Measurements from ENCODE around the gene NFIX. TPM values are rescaled to one million over a fixed set of nuclear protein-coding genes. Genes with fewer than 3 reads are reported as not detected.

The NFIX gene
- total and polyA plus RNA-seq, 2 donors = 83.5 to 88.6 TPM

DNA sequence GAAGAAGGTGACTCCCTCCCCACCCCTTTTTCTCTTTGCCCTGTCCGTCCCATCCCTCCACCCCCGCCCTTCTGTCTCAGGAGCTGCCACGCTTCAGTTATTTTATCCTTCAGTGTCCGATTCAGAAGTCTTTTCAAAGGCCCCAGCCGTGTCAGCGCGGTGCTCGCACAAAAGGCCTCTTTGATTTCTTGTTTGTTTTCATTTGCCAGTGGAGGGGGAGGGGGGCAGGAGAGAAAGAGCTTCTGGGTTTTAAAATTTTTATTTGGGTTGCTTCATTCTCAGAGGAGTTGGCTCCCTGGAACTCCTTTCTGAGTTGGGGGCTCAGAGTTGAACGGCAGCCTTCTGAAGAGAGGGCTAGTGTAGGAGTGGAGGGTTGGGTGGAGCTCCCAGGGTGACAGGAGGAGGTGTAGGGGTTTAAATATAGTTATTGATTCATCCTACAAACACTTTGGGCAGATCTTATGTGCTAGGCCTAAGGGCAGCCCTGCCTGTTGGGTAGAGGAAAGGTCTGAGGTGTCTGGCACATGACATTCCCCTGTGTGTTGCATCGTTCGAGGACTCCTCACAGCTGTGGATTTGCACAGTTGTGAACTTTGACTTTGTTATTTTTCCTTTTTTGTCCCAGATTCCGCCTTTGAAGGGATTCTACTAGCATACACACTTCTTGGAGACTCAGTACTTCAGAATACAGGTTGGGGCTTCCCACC lies 36.8 kb downstream of the NFIX start:
- Histone ChIP-seq H3K36me3 (ENCODE audit: insufficient read depth) (no peaks in the 10 kb centered on the region), H3K4me1 (ENCODE audit: insufficient read depth) (no peaks in the 10 kb centered on the region), H3K4me3 (ENCODE audit: low read depth, low read length) (no peak overlapping the region), H3K27ac (ENCODE audit: low read depth) (no peak overlapping the region)
- 46% methylated on average over 12 of the region's 12 CpGs for WGBS
- no peak for DNase-seq (ENCODE audit: extremely low spot score)

DNA sequence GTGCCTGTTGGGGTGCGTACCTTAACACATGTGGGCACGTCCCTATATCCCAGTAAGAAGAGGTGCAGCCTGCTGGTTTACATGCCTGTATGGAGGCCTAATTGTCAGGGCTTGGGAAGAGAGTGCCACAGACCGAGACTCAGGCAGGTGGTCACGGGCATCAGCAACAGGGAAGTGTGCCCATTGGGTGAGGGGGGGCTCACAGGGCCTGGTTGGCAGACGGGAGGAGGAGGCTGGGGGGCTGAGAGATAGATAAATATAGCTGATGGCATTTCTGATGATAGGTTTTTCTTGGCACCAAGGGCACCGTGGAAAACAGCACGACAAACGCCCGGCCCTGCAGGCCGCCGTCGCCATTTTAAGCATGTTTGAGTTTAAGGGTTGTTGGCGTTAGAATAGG lies 37.6 kb downstream of the NFIX start:
- no peak overlapping the region for H3K27ac ChIP-seq (ENCODE audit: low read depth)
- no peaks in the 10 kb centered on the region for H3K4me1 ChIP-seq (ENCODE audit: insufficient read depth)
- H3K36me3 ChIP-seq (ENCODE audit: insufficient read depth) = no peaks in the 10 kb centered on the region
- WGBS = 81% methylated on average over 13 of the region's 13 CpGs
- H3K4me3 ChIP-seq (ENCODE audit: low read depth, low read length) = no peak overlapping the region
- DNase-seq (ENCODE audit: extremely low spot score) = no peak

DNA sequence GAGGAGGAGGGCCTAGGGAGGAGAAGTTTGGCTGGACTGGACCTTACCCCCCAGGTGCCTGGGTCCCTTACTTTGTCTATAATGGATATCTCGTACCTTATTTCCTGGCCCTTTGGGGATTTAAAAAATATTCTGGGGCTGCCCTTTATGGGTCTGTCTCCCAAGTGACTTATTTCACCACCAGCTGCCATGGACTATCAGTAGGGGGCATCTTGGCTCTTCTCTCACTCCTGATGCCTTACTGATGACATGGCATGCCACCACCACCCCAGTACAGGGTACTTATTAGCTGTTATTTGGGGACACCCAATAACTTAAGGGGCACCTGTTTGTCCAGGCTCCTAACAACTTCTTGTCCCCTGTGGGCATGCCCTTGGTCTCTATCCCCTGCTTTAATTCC lies 38.0 kb downstream of the NFIX start:
- 84% methylated on average over 1 of the region's 1 CpG for WGBS
- DNase-seq (ENCODE audit: extremely low spot score) = no peak
- H3K27ac ChIP-seq (ENCODE audit: low read depth) = no peak overlapping the region
- H3K4me3 ChIP-seq (ENCODE audit: low read depth, low read length) = no peak overlapping the region
- no peaks in the 10 kb centered on the region for H3K36me3 ChIP-seq (ENCODE audit: insufficient read depth)
- no peaks in the 10 kb centered on the region for H3K4me1 ChIP-seq (ENCODE audit: insufficient read depth)

DNA sequence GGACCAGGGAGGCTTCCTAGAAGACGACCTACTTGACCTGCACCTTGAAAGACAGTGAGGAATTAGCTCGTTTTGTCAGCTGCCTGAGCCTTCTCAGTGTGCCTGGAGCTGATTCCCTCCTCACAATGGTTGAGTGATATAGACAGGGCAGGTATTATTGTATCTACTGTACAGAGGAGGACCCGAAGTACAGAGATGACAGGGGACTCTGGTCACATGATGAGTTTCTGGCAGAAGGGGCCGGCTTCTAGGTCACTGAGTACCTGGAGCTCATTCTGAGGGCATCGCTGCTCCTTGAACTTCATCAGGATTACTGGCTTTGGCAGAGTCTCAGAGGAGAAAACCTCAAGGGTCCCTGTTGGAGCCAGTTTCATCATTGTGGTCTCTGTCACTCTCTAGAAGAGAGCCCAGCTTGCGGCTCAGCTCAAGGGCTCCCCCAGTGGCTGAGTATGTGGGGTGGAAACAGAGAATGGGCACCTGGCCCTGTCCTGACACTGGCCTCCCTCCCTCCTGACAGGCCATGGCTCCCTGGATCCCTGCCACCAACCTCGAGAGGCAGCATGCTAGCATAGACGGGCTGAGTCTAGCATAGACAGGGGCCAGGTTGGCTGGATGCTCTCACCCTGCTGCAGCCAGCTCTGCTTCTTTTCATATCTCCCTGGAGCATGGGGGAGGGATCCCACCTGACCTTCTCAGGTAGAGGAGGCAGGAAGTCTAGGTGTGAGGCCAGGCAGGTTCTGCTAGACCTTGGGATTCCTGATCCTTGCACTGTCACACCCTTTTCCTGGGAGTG lies 38.7 kb downstream of the NFIX start:
- H3K4me3 ChIP-seq (ENCODE audit: low read depth, low read length) = no peak overlapping the region
- no peaks in the 10 kb centered on the region for H3K36me3 ChIP-seq (ENCODE audit: insufficient read depth)
- no peaks in the 10 kb centered on the region for H3K4me1 ChIP-seq (ENCODE audit: insufficient read depth)
- DNase-seq (ENCODE audit: extremely low spot score) = no peak
- H3K27ac ChIP-seq (ENCODE audit: low read depth) = peak overlapping the region; percentile 4
- 48% methylated on average over 8 of the region's 8 CpGs for WGBS

DNA sequence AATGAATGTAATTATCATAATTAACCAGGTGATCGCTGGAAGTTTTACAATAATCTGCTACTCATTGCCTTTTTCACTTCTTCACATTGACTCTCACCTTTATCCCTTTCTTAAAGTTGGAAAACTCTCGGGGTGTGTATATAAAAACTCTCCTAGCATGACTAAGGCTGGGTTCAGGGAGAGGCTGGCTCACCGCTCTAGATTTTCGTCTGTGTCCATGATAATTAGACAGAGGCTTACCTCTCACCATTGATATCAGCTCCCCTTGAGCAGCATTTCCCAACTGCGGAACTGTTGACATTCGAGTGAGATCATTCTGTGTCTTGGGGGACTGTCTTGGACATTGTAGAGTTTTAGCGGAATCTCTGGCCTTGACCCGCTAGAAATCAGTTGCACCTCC lies 39.4 kb downstream of the NFIX start:
- WGBS = 72% methylated on average over 8 of the region's 8 CpGs
- Histone ChIP-seq H3K4me1 (ENCODE audit: insufficient read depth) (no peaks in the 10 kb centered on the region), H3K27ac (ENCODE audit: low read depth) (peak overlapping the region; percentile 4), H3K4me3 (ENCODE audit: low read depth, low read length) (no peak overlapping the region), H3K36me3 (ENCODE audit: insufficient read depth) (no peaks in the 10 kb centered on the region)
- no peak for DNase-seq (ENCODE audit: extremely low spot score)

DNA sequence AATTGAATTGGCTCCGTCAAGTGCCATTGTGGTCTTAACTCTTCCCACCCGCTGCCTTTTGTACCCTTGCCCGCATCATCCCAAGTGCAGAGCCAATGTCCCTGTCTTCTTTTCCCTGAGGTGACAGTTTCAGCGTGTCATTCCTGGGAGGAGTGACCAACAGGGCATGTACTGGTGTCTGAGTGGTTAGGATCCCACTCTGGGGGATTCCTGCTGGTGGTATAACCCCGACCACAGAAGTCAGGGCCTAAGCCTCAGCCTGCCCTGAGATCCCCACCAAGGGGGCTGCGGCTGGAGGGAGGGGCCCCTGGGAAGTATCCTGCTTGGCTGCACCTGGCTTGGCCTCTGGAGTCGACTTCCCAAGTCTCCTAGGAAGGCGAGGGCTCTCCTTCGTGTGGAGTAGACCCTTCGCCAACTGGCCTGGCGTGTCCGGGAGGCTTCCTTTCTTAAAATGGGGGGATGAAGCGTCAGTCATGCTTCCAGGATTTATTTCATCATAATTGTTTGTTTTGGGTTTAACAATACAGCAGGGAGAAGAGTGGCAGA lies 40.6 kb downstream of the NFIX start:
- no peak for DNase-seq (ENCODE audit: extremely low spot score)
- WGBS = 79% methylated on average over 13 of the region's 13 CpGs
- Histone ChIP-seq H3K27ac (ENCODE audit: low read depth) (peak overlapping the region; percentile 55), H3K36me3 (ENCODE audit: insufficient read depth) (no peaks in the 10 kb centered on the region), H3K4me1 (ENCODE audit: insufficient read depth) (no peaks in the 10 kb centered on the region), H3K4me3 (ENCODE audit: low read depth, low read length) (no peak overlapping the region)

DNA sequence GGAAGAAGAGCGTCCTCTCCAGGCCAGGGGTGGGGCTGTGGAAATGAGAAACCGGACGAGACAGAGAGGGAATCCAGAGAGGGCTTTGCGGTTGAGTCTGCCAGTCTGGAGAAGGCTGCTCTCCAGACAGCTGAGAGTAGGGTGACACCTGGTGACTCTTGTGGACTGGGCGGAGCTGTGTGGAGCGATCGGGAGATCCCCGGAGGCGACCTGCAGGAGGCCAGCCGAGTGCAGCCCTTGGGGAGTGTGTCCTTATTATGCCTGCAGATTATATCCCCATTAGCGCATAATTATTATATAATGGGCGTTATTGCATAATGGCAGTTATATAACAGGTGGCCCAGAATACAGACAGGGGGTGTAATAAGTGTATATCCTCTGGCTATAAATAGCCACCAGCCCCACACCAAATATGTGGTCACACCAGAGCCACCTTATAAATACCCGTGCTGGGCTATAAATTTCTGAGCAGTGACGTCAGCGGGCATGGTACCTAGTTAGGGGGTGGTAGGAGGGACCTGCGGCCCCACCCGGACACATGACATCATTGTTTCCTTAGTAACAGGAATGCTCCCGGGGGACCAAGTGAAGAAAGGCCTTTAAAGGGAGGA lies 41.2 kb downstream of the NFIX start:
- no peaks in the 10 kb centered on the region for H3K36me3 ChIP-seq (ENCODE audit: insufficient read depth)
- WGBS = 46% methylated on average over 18 of the region's 18 CpGs
- no peaks in the 10 kb centered on the region for H3K4me1 ChIP-seq (ENCODE audit: insufficient read depth)
- peak overlapping the region; percentile 55 for H3K27ac ChIP-seq (ENCODE audit: low read depth)
- DNase-seq (ENCODE audit: extremely low spot score) = no peak
- H3K4me3 ChIP-seq (ENCODE audit: low read depth, low read length) = no peak overlapping the region

DNA sequence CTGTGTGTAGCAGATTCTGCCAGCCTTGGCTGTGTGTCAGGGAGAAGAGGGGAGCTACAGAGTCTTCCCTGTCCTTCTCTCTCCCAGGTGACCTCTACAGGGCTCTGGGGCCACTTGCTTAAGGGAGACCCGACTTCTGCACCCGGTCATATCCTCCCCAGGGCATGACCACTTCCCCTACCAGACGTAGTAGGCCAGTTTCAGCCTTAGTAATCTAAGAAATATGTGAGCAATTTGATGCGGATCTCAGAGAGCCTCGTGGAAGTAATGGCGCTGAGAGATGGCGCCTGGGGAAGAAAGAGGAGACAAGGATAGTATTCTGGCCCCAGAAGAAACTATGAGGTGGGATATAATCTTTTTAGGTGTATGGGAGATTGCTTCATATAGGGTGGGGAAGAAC lies 41.9 kb downstream of the NFIX start:
- Histone ChIP-seq H3K4me3 (ENCODE audit: low read depth, low read length) (no peak overlapping the region), H3K27ac (ENCODE audit: low read depth) (no peak overlapping the region), H3K36me3 (ENCODE audit: insufficient read depth) (no peaks in the 10 kb centered on the region), H3K4me1 (ENCODE audit: insufficient read depth) (no peaks in the 10 kb centered on the region)
- no peak for DNase-seq (ENCODE audit: extremely low spot score)
- WGBS = 32% methylated on average over 7 of the region's 7 CpGs

DNA sequence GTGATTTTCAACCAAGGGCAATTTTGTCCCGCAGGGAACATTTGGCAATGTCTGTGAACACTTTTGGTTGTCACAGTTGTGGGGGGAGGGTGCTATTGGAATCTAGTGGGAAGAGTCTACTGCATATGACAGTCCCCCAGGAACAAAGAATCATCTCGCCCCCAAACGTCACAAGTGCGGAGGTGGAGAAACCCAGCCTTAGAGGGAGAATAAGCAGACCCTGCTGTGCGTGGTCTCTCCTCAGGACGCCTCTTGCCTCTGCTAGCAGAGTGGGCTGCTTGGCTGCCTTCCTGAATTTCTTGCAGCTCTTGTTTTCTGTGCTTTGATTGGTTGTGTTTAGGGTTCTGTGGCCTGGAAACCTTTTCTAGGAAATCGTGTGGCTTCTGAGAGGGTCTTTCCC lies 42.5 kb downstream of the NFIX start:
- 75% methylated on average over 7 of the region's 7 CpGs for WGBS
- Histone ChIP-seq H3K36me3 (ENCODE audit: insufficient read depth) (no peaks in the 10 kb centered on the region), H3K27ac (ENCODE audit: low read depth) (no peak overlapping the region), H3K4me3 (ENCODE audit: low read depth, low read length) (no peak overlapping the region), H3K4me1 (ENCODE audit: insufficient read depth) (no peaks in the 10 kb centered on the region)
- no peak for DNase-seq (ENCODE audit: extremely low spot score)

DNA sequence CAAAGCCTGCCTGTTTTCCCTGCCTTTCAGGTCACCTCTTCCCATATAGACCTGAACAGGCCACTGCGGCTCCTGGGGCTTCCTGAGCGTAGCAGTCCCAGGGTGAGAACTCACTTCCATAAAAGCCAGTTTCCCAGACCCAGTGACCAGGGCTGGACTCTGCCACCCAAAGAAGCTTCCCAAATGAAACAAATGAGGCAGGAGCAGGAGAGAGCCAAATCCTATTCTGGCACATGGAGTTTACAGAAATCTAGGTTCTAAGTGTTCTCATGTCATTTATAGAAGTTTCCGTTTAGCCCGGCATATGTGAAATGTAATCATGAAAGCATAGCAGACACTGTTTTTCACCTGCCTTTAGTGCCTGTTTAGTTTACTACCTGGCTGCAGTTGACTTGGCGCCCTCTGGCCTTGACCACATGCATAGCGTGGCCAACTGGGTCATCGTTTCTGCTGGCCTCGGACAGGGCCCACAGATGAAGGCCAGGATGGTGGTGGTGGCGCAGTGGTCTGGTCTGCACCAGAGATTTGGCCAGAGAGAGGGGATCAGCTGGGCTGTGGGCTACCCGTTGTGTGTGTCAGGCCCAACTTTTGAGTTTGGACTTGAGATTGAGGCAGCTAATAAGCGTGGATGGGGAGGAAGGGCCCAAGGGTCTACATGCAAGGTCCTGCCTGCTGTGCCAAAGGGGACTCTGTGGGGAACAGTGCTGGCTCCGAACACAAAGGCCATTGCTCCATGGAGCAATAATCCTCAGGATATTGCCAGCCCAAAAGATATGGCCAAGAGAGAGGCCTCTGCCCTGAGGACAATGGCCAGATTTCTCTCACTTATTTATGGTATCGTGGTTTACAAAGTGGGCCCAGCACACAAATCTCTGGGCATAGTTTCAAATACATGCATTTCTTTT lies 43.3 kb downstream of the NFIX start:
- no peak for DNase-seq (ENCODE audit: extremely low spot score)
- Histone ChIP-seq H3K27ac (ENCODE audit: low read depth) (no peak overlapping the region), H3K36me3 (ENCODE audit: insufficient read depth) (no peaks in the 10 kb centered on the region), H3K4me1 (ENCODE audit: insufficient read depth) (no peaks in the 10 kb centered on the region), H3K4me3 (ENCODE audit: low read depth, low read length) (no peak overlapping the region)
- WGBS = 79% methylated on average over 13 of the region's 13 CpGs

DNA sequence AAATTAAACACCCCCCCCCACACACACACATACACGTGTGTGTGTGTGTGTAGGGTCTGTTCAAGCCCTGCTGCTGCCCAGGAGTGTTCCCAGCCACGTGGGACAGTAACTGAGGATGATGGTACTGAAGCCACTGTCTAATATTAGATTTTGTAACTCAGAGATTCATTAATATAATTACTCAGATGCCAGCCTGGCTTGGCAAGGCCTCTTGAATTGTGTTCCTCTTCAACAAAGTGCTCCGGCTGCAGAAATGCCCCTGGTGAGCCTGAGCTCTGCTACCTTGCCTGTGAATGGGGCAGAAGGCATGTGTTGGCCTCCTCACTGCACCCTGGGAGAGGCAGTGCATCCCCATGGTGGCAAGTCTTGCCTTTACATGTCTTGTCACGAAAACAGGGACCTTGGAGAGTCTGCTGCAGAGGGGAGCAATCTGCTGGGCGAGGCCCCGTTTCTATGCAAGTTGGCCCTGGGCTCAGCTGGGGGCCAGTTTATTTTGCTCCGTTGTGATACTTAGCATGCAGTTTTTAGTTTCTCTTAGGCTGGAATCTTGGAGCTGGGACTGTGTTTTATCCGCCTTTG lies 44.0 kb downstream of the NFIX start:
- no peak overlapping the region for H3K4me3 ChIP-seq (ENCODE audit: low read depth, low read length)
- no peak for DNase-seq (ENCODE audit: extremely low spot score)
- WGBS = 62% methylated on average over 8 of the region's 8 CpGs
- no peak overlapping the region for H3K27ac ChIP-seq (ENCODE audit: low read depth)
- H3K4me1 ChIP-seq (ENCODE audit: insufficient read depth) = no peaks in the 10 kb centered on the region
- H3K36me3 ChIP-seq (ENCODE audit: insufficient read depth) = no peaks in the 10 kb centered on the region

DNA sequence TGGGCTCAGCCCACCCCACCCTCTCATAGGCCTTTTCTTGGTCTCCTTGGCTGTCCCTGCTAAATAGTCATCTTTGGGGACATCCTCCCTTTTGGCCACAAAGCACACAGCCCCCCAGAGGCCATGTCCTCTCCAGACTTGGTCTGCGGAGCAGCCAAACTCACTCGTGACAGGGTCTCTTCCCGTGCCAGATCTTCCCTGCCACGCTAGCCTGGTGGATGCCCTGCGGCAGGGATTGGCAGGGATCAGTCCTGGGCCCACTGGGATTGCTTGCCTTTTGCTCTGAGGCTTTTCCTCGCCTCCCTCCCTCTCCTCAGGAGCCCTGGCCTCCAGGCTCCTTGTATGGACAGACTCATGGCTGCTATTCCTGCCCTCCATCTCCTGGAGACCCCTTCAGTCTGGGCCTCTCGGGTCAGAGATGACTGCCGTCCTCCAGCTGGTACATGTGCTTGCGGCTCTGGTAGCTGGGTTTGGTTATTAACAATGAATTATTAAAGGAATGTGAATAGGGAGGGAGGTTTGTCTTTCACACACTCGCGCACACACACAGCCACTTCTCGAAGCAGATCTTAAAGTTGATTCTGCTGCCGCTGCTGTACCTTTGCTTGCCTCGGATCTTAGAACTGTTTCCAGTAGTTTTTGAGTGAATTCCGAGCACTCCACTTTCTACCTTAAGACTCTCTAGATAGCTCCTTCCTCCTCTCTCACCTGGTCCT lies 45.1 kb downstream of the NFIX start:
- Histone ChIP-seq H3K4me1 (ENCODE audit: insufficient read depth) (no peaks in the 10 kb centered on the region), H3K4me3 (ENCODE audit: low read depth, low read length) (no peak overlapping the region), H3K36me3 (ENCODE audit: insufficient read depth) (no peaks in the 10 kb centered on the region), H3K27ac (ENCODE audit: low read depth) (peak overlapping the region; percentile 13)
- WGBS = 50% methylated on average over 15 of the region's 15 CpGs
- no peak for DNase-seq (ENCODE audit: extremely low spot score)
